DND-41 (cell line): ENCODE results near the gene NEMP2.

ENCODE experiments used
- ATAC-seq: fragments of 200-7000 bp; cut with Tn5 transposase; 3 replicates; pipeline ENCODE4 v1.9.1; 2021; ENCODE audit warnings: low read depth; ENCODE audit not compliant: insufficient read depth
- DNase-seq: peaks from one replicate; pipeline ENCODE4 v3.0.0-alpha.2; 2020
- H2AFZ ChIP-seq: 2 replicates; pipeline ENCODE4 v1.6.0; 2012; ENCODE audit warnings: low read depth, low read length
- H3K27ac ChIP-seq: 2 replicates; pipeline ENCODE4 v1.5.1; 2012; ENCODE audit warnings: low read length, inconsistent platforms
- H3K27me3 ChIP-seq: fragments of 200-600 bp; sonication (generic); 2 replicates; pipeline ENCODE4 v1.6.0; 2012; ENCODE audit warnings: low read length, mild to moderate bottlenecking, inconsistent platforms; ENCODE audit not compliant: insufficient read depth, poor library complexity
- H3K36me3 ChIP-seq: 2 replicates; pipeline ENCODE4 v1.5.1; 2012; ENCODE audit warnings: low read length, inconsistent platforms; ENCODE audit not compliant: insufficient read depth
- H3K4me1 ChIP-seq: 2 replicates; pipeline ENCODE4 v1.5.1; 2012; ENCODE audit warnings: mild to moderate bottlenecking, low read length; ENCODE audit not compliant: insufficient read depth
- H3K4me2 ChIP-seq: 2 replicates; pipeline ENCODE4 v1.6.0; 2012; ENCODE audit warnings: mild to moderate bottlenecking, moderate library complexity, low read length, inconsistent platforms; ENCODE audit not compliant: insufficient read depth
- H3K4me3 ChIP-seq, 2 experiments: fragments of 200-600 bp in 1 of 2; shearing (Covaris generic) in 1 of 2; 2 replicates each; pipeline ENCODE4 v1.5.1; 2012 to 2016; ENCODE audit warnings: inconsistent platforms in 2 of 2, low read length in 2 of 2, mild to moderate bottlenecking in 2 of 2, low read depth in 1 of 2, moderate library complexity in 1 of 2
- H3K79me2 ChIP-seq: 2 replicates; pipeline ENCODE4 v1.6.0; 2012; ENCODE audit warnings: low read length, inconsistent platforms; ENCODE audit not compliant: insufficient read depth
- H3K9ac ChIP-seq: 2 replicates; pipeline ENCODE4 v1.6.0; 2012; ENCODE audit warnings: low read depth, mild to moderate bottlenecking, inconsistent platforms, low read length, moderate library complexity
- H3K9me3 ChIP-seq: 2 replicates; pipeline ENCODE4 v1.5.1; 2012; ENCODE audit warnings: low read length, moderate library complexity, mild to moderate bottlenecking, inconsistent platforms; ENCODE audit not compliant: insufficient read depth, severe bottlenecking
- H4K20me1 ChIP-seq: 2 replicates; pipeline ENCODE4 v1.6.0; 2012; ENCODE audit warnings: low read length; ENCODE audit not compliant: insufficient read depth
- CTCF ChIP-seq: IDR thresholded peaks from 2 replicates; pipeline ENCODE4 v1.5.1; 2012; ENCODE audit warnings: borderline replicate concordance, low read length, moderate library complexity, mild to moderate bottlenecking; ENCODE audit not compliant: poor library complexity, severe bottlenecking; ENCODE audit errors: extremely low read depth
- EZH2 ChIP-seq: IDR thresholded peaks from 3 replicates; pipeline ENCODE4 v1.6.1; 2012; ENCODE audit warnings: borderline replicate concordance, low read depth, mild to moderate bottlenecking, moderate library complexity, low read length, inconsistent platforms; ENCODE audit not compliant: severe bottlenecking

The NEMP2 gene

GRCh38 chr2:190462181-190462580 is 72.3 kb downstream of the NEMP2 start:
- Histone ChIP-seq H3K36me3 (peaks cover 23% of the 10 kb centered on the region), H3K4me2 (no peak overlapping the region), H2AFZ (no peak overlapping the region), H3K27me3 (no peaks in the 10 kb centered on the region), H3K9me3 (no peaks in the 10 kb centered on the region), H3K9ac (no peak overlapping the region), H3K4me3 (no peak overlapping the region), H3K27ac (no peak overlapping the region), H3K4me1 (no peaks in the 10 kb centered on the region), H4K20me1 (0 out of 2 replicates have a peak, but pooled peaks cover 3% of the 10 kb centered on the region), H3K79me2 (peaks cover 15% of the 10 kb centered on the region; the same call in 1 of the 2 replicates)
- no peak for DNase-seq
- no peak for ATAC-seq
- TF ChIP-seq EZH2: no peak
- no peak for TF ChIP-seq CTCF

- peaks cover 23% of the 10 kb centered on the region for H3K36me3 ChIP-seq
- no peaks in the 10 kb centered on the region for H3K4me1 ChIP-seq
- no peak for ATAC-seq
- TF ChIP-seq EZH2: no peak
- TF ChIP-seq CTCF: no peak
- no peak overlapping the region for H3K9ac ChIP-seq
- H3K9me3 ChIP-seq: no peaks in the 10 kb centered on the region
- H3K79me2 ChIP-seq: peaks cover 16% of the 10 kb centered on the region; the same call in 1 of the 2 replicates
- 0 out of 2 replicates have a peak, but pooled peaks cover 3% of the 10 kb centered on the region for H4K20me1 ChIP-seq
- H3K4me2 ChIP-seq: no peak overlapping the region
- no peaks in the 10 kb centered on the region for H3K27me3 ChIP-seq
- no peak for DNase-seq
- H3K4me3 ChIP-seq: no peak overlapping the region
- H2AFZ ChIP-seq: no peak overlapping the region
- H3K27ac ChIP-seq: no peak overlapping the region
Observed at GRCh38 chr2:190460487-190460886, 74.0 kb downstream of the NEMP2 start.

- ATAC-seq (no peak), DNase-seq (no peak)
- peaks cover 23% of the 10 kb centered on the region for H3K36me3 ChIP-seq
- H4K20me1 ChIP-seq: 0 out of 2 replicates have a peak, but pooled peaks cover 3% of the 10 kb centered on the region
- no peaks in the 10 kb centered on the region for H3K9me3 ChIP-seq
- H3K27ac ChIP-seq: no peak overlapping the region
- H2AFZ ChIP-seq: no peak overlapping the region
- H3K4me2 ChIP-seq: no peak overlapping the region
- H3K27me3 ChIP-seq: no peaks in the 10 kb centered on the region
- no peaks in the 10 kb centered on the region for H3K4me1 ChIP-seq
- H3K79me2 ChIP-seq: peaks cover 19% of the 10 kb centered on the region; the same call in 1 of the 2 replicates
- TF ChIP-seq EZH2 (no peak), CTCF (no peak)
- H3K9ac ChIP-seq: no peak overlapping the region
- H3K4me3 ChIP-seq: no peak overlapping the region
Observed at GRCh38 chr2:190459881-190460280, 74.6 kb downstream of the NEMP2 start.
